ENCODE results near the gene GTSE1. TPM values are rescaled to one million over a fixed set of nuclear protein-coding genes. Genes with fewer than 3 reads are reported as not detected.

The GTSE1 gene
- total RNA-seq, 1 experiment from 2014 or later, result 55.1 TPM

- peaks cover 55% of the 10 kb centered on the region for H3K36me3 Mint-ChIP-seq (ENCODE audit: insufficient read depth, unreplicated experiment)
Measured at GRCh38 chr22:46288846-46289243, 7.8 kb upstream of the GTSE1 start.

GRCh38 chr22:46289244-46289891, 7.3 kb upstream of the GTSE1 start:
- Mint-ChIP-seq H3K9me3 (ENCODE audit: unreplicated experiment) (no peaks in the 10 kb centered on the region), H3K4me3 (ENCODE audit: unreplicated experiment) (no peak overlapping the region), H3K27me3 (ENCODE audit: insufficient read depth, unreplicated experiment) (no peaks in the 10 kb centered on the region), H3K4me1 (ENCODE audit: low read depth, unreplicated experiment) (no peaks in the 10 kb centered on the region), H3K36me3 (ENCODE audit: insufficient read depth, unreplicated experiment) (peaks cover 50% of the 10 kb centered on the region), H3K27ac (ENCODE audit: unreplicated experiment) (no peak overlapping the region)
- DNase-seq, result no peak
- intact Hi-C loops (cut with micrococcal nuclease; ENCODE audit: unreplicated experiment), result no loop called here
- Histone ChIP-seq H3K4me1 (no peaks in the 10 kb centered on the region), H3K36me3 (ENCODE audit: control insufficient read depth, insufficient read depth, low read length) (peaks cover 3% of the 10 kb centered on the region), H3K9me3 (no peaks in the 10 kb centered on the region), H3K27me3 (replicated peaks; ENCODE audit: control insufficient read depth, insufficient read depth, low read length) (no peaks in the 10 kb centered on the region), H3K4me3 (ENCODE audit: low read depth, low read length) (no peak overlapping the region)
- no TSS peak for BruUV-seq (replicated peaks)
- POLR2A ChIA-PET, result no interaction called here
- CTCF ChIA-PET, result no interaction called here
- no peak for TF ChIP-seq CTCF (IDR thresholded peaks at IDR 0.05; ENCODE audit: insufficient read depth in 1 of 2, low read depth in 1 of 2, low read length in 1 of 2, severe bottlenecking in 1 of 2, unreplicated experiment in 1 of 2)

More at GRCh38 chr22:46288846-46289243, 7.8 kb upstream of the GTSE1 start:
- H3K36me3 ChIP-seq (ENCODE audit: control insufficient read depth, insufficient read depth, low read length), result peaks cover 3% of the 10 kb centered on the region
- POLR2A ChIA-PET, result no interaction called here
- no peak overlapping the region for H3K4me3 Mint-ChIP-seq (ENCODE audit: unreplicated experiment)
- H3K9me3 Mint-ChIP-seq (ENCODE audit: unreplicated experiment), result no peaks in the 10 kb centered on the region
- H3K27me3 ChIP-seq (replicated peaks; ENCODE audit: control insufficient read depth, insufficient read depth, low read length), result no peaks in the 10 kb centered on the region
- no peak overlapping the region for H3K4me3 ChIP-seq (ENCODE audit: low read depth, low read length)
- CTCF ChIA-PET, result no interaction called here
- no peak overlapping the region for H3K27ac Mint-ChIP-seq (ENCODE audit: unreplicated experiment)
- BruUV-seq (replicated peaks), result no TSS peak
- no peaks in the 10 kb centered on the region for H3K9me3 ChIP-seq
- H3K4me1 Mint-ChIP-seq (ENCODE audit: low read depth, unreplicated experiment), result no peaks in the 10 kb centered on the region
- TF ChIP-seq CTCF (IDR thresholded peaks at IDR 0.05; ENCODE audit: insufficient read depth in 1 of 2, low read depth in 1 of 2, low read length in 1 of 2, severe bottlenecking in 1 of 2, unreplicated experiment in 1 of 2), result no peak
- H3K27me3 Mint-ChIP-seq (ENCODE audit: insufficient read depth, unreplicated experiment), result no peaks in the 10 kb centered on the region
- intact Hi-C loops (cut with micrococcal nuclease; ENCODE audit: unreplicated experiment), result no loop called here
- DNase-seq, result no peak
- H3K4me1 ChIP-seq, result no peaks in the 10 kb centered on the region

- Mint-ChIP-seq H3K9me3 (ENCODE audit: unreplicated experiment) (no peaks in the 10 kb centered on the region), H3K36me3 (ENCODE audit: insufficient read depth, unreplicated experiment) (peaks cover 49% of the 10 kb centered on the region), H3K4me1 (ENCODE audit: low read depth, unreplicated experiment) (peaks cover under 1% of the 10 kb centered on the region), H3K27ac (ENCODE audit: unreplicated experiment) (peak overlapping the region; percentile 17), H3K4me3 (ENCODE audit: unreplicated experiment) (no peak overlapping the region), H3K27me3 (ENCODE audit: insufficient read depth, unreplicated experiment) (no peaks in the 10 kb centered on the region)
- peaks cover 2% of the 10 kb centered on the region; the same call in 1 of the 2 replicates for H3K4me1 ChIP-seq
- CTCF ChIA-PET, result no interaction called here
- no peaks in the 10 kb centered on the region for H3K9me3 ChIP-seq
- TF ChIP-seq CTCF (IDR thresholded peaks at IDR 0.05; ENCODE audit: insufficient read depth in 1 of 2, low read depth in 1 of 2, low read length in 1 of 2, severe bottlenecking in 1 of 2, unreplicated experiment in 1 of 2), result no peak
- no peak overlapping the region for H3K4me3 ChIP-seq (ENCODE audit: low read depth, low read length)
- intact Hi-C loops (cut with micrococcal nuclease; ENCODE audit: unreplicated experiment), result no loop called here
- H3K27me3 ChIP-seq (replicated peaks; ENCODE audit: control insufficient read depth, insufficient read depth, low read length), result no peaks in the 10 kb centered on the region
- POLR2A ChIA-PET, result no interaction called here
- peaks cover 3% of the 10 kb centered on the region for H3K36me3 ChIP-seq (ENCODE audit: control insufficient read depth, insufficient read depth, low read length)
- BruUV-seq (replicated peaks), result no TSS peak
- no peak for DNase-seq
Measured at GRCh38 chr22:46290121-46290842, 6.4 kb upstream of the GTSE1 start.
